OCI-LY1 (cell line): ENCODE measurements around the gene SNAI3.

ENCODE experiments used
- EZH2 ChIP-seq: fragments of 200-600 bp; sonication (generic), shearing (Covaris generic); IDR thresholded peaks from 2 replicates; pipeline ENCODE4 v1.8.0; 2017; ENCODE audit warnings: borderline replicate concordance, mixed run types, mild to moderate bottlenecking, antibody characterized with exemption, low read length, moderate library complexity, mixed read lengths
- TF ChIP-seq, protein P1 (sequence below): fragments of 200-600 bp; sonication (generic), shearing (Covaris generic); IDR thresholded peaks from 2 replicates; pipeline ENCODE4 v1.5.1; 2017; ENCODE audit warnings: mild to moderate bottlenecking, antibody characterized with exemption, low read length, moderate library complexity, mixed read lengths

- TF ChIP-seq, protein P1, sequence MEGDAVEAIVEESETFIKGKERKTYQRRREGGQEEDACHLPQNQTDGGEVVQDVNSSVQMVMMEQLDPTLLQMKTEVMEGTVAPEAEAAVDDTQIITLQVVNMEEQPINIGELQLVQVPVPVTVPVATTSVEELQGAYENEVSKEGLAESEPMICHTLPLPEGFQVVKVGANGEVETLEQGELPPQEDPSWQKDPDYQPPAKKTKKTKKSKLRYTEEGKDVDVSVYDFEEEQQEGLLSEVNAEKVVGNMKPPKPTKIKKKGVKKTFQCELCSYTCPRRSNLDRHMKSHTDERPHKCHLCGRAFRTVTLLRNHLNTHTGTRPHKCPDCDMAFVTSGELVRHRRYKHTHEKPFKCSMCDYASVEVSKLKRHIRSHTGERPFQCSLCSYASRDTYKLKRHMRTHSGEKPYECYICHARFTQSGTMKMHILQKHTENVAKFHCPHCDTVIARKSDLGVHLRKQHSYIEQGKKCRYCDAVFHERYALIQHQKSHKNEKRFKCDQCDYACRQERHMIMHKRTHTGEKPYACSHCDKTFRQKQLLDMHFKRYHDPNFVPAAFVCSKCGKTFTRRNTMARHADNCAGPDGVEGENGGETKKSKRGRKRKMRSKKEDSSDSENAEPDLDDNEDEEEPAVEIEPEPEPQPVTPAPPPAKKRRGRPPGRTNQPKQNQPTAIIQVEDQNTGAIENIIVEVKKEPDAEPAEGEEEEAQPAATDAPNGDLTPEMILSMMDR: no peak
- TF ChIP-seq EZH2: no peak
Measured at GRCh38 chr16:88630941-88631340, 55.4 kb downstream of the SNAI3 start.
